GM10248 (cell line): ENCODE data around the gene MON1A.

Source experiments
- CTCF ChIA-PET: fragments of 300-600 bp; sonication (Branson Sonifier 250); formaldehyde crosslinking; extraction: SDS; loops from one replicate; lab custom pipeline; 2021; ENCODE audit warnings: antibody characterized with exemption; lab: Yijun Ruan, JAX
- POLR2A ChIA-PET: fragments of 350-650 bp; sonication (Branson Sonifier 250); formaldehyde crosslinking; extraction: SDS; loops from one replicate; lab custom pipeline; 2020; ENCODE audit warnings: antibody characterized with exemption; lab: Yijun Ruan, JAX
- DNase-seq: peaks from one replicate; pipeline ENCODE4 v3.0.0; 2012; ENCODE audit errors: extremely low spot score
- TF ChIP-seq, protein P1 (sequence below): IDR thresholded peaks from 2 replicates; pipeline ENCODE4 v1.5.1; 2012; ENCODE audit warnings: mild to moderate bottlenecking, low read depth; ENCODE audit errors: extremely low read depth, missing control alignments, control extremely low read depth

The MON1A gene

DNA sequence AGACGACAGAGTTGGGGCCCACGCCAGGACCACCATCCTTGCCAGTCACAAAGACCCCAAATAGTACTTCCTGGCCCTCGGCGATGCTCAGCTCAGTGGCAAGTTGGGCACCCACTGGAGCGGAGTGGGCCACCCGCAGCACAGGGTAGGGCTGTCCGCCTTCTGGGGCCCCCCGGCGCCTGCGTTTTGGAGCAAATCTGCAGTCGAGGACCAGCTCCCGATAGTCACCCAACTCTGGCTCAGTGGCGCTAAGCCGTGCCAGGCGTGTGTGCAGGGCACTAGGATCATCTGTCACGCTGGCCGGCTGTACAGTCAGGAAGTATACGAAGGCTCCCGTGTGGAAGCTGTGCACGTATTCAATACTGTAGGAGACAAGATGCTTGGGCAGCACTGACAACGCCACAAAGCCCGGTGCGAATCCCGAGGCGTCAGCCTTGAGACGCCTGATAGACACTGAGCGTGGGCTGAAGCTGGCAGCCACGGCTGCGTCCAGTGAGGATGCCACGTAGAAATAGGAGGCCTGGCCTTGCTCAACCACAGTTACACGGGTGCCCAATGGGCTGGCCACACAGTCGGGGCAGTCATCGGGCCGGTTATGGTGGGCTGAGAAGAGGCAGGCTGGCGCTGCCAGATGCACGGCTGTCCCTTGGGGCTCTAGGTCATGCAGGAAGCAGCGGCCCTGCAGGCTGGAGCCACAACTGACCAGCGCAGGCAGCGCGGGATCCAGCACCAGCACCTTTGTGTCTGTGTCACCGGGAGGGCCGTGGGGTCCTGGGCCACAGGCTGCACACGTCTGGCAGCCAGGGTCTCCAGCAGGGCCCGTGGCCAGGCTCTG is 26.9 kb downstream of the MON1A start:
- ChIA-PET POLR2A (interaction anchor here (0.6 kb wide), 1 partner anchor 39 kb away, joined by 3 read pairs; no protein-coding TSS in a partner anchor), CTCF (interaction anchor here (1.1 to 1.4 kb wide), 3 partner anchors 18 to 24 kb away, joined by 4 to 5 read pairs (median 4); no protein-coding TSS in a partner anchor)
- DNase-seq, result no peak
- TF ChIP-seq, protein P1, sequence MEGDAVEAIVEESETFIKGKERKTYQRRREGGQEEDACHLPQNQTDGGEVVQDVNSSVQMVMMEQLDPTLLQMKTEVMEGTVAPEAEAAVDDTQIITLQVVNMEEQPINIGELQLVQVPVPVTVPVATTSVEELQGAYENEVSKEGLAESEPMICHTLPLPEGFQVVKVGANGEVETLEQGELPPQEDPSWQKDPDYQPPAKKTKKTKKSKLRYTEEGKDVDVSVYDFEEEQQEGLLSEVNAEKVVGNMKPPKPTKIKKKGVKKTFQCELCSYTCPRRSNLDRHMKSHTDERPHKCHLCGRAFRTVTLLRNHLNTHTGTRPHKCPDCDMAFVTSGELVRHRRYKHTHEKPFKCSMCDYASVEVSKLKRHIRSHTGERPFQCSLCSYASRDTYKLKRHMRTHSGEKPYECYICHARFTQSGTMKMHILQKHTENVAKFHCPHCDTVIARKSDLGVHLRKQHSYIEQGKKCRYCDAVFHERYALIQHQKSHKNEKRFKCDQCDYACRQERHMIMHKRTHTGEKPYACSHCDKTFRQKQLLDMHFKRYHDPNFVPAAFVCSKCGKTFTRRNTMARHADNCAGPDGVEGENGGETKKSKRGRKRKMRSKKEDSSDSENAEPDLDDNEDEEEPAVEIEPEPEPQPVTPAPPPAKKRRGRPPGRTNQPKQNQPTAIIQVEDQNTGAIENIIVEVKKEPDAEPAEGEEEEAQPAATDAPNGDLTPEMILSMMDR, result no peak

- TF ChIP-seq, protein P1, result no peak
- DNase-seq, result no peak
- POLR2A ChIA-PET, result no interaction called here
- CTCF ChIA-PET, result interaction anchor here (1.1 to 2.1 kb wide), 8 partner anchors 14 to 99 kb away, joined by 4 to 10 read pairs (median 4); partner anchors contain the start of gene INKA1
Measured at GRCh38 chr3:49901366-49902339, 28.0 kb downstream of the MON1A start.

DNA sequence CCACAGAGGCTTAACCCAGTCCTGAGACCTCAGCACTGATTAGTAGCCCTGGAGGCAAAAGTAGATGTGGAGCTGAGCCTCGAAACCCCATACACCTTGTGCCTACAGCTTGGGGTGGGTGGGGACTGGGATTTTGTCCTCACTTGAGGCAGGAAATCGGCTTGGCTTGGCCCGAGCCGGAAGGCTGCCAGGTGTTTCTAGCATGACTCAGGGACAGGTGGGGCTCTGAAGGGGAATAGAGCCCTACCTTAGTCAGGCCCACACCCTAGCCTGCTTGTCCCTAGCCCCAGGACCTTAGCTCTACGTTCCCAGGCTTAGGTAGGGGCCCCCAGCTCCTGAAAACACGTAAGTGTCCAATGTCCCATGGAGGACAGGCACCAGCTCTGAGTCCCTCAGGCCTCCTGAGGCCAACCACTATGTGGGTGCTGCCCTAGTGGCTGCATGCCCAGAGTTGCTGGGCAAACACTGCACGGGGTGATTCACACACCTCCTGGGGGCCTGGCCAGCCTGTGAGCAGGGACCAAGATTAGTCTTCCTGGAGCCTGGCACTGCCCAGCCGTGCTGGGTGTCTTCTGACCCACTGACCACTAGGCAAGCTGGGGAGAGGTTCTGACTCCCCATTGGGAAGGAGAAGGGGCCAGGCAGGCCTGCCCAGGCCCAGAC is 29.0 kb downstream of the MON1A start:
- CTCF ChIA-PET, result interaction anchor here (0.8 to 2.1 kb wide), 9 partner anchors 13 to 98 kb away, joined by 3 to 10 read pairs (median 4); partner anchors contain the start of genes INKA1 and MON1A
- no peak for DNase-seq
- POLR2A ChIA-PET, result interaction anchor here (0.5 to 0.6 kb wide), 2 partner anchors 21 to 46 kb away, joined by 3 to 5 read pairs; no protein-coding TSS in a partner anchor
- TF ChIP-seq, protein P1, result no peak

DNA sequence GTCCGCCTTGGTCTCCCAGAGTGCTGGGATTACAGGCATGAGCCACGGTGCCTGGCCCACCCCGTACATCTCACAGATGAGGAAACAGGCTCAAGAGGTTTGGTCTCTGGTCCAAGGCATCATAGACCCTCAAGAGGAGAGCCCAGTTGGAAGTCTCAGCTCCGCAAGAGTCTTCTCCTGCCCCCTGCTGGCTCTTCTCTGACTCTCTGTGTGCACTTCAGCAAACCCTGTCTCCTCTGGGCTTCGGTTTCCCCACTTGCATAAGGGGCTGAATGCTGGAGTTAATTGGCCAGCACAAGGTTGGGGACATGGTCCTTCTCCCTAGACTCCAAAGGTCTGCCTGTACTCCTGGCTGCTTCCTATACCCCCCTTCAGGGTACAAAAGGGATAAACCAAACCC is 29.8 kb downstream of the MON1A start:
- ChIA-PET POLR2A (interaction anchor here (0.5 kb wide), 1 partner anchor 47 kb away, joined by 5 read pairs; no protein-coding TSS in a partner anchor), CTCF (interaction anchor here (1.0 to 2.1 kb wide), 5 partner anchors 30 to 97 kb away, joined by 3 to 10 read pairs (median 3); partner anchors contain the start of genes INKA1 and MON1A)
- no peak for DNase-seq
- TF ChIP-seq, protein P1, result no peak

- ChIA-PET CTCF (no interaction called here), POLR2A (no interaction called here)
- DNase-seq, result no peak
- TF ChIP-seq, protein P1, result no peak
Measured at GRCh38 chr3:49898991-49899390, 30.6 kb downstream of the MON1A start.

GRCh38 chr3:49896345-49896744 is 33.3 kb downstream of the MON1A start:
- DNase-seq, result no peak
- TF ChIP-seq, protein P1, result no peak
- ChIA-PET POLR2A (no interaction called here), CTCF (no interaction called here)
